HG02759 (cell line): ENCODE measurements around the gene BPIFB1.

Experiments used
- ATAC-seq: cut with Tn5 transposase; IDR thresholded peaks from one replicate; pipeline ENCODE4 v1.9.1; 2021; ENCODE audit warnings: mild to moderate bottlenecking, moderate library complexity; ENCODE audit not compliant: unreplicated experiment

BPIFB1 gene

DNA sequence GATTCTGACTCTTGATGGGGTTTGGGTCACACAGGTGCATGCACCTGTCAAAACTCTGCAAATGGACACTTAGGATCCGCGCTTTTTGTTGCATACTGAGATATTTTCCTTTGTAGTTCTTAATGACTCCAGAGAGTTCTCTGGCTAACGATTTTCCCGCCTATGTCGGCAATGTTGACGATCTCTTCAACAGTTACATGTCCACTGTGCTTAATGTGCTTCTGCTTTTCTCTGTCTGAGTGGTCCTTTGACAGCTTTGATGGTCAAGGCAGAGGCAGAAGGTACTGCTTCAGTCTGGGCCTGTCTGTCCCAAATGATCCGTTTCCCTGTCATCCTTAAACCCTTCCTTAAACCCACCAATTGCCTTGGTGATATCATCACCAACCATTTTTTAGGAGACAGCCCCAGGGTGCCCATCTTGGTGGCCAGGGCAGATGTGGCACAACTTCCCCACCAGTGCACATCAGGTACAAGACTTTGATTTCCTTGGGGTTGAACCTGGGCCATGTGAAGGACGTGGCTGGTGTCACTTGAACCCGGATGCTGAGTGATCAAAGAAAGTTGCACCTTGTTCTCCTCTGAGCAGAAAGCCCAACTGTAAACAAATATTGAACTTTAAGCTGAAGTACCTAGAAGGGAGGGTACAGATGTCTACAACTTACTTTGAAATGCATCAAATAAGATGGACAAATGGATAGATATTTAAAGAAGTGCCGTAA, 10.7 kb upstream of the BPIFB1 start:
- ATAC-seq = no peak

DNA sequence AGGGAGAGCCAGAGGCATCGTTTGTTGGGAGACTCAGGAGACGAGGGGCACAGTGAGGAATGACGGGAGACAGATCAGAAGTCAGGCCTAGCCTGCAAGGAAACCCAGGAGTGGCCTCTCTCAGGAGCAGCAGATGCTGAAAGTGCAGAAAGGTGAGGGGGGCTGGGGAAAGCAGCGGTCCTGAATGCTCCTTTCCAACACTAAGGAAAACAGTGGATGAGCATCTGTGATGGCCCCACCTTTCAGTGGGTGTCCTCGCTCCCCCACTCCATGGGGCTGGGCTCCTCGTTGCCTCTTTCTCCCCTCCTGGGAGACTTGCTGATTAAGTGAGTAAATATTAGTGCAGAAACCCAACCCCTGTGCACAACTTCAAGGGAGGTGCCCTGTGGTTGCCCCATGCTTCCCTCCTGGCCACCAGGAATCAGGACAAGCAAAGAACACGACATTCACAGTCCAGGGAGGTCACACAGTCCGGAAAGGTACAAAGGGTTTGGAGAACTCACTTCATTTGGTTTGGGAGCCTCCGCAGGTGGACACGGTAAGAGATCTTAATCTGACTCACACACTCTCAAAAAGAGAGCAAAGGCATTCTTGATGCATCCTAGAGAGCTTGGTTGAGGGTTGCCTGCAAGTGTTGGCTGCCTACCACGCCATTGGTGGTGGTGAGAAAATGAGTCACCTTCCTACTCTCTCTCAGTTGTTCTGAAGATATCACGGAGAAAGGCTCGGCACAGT, 9.7 kb upstream of the BPIFB1 start:
- ATAC-seq = no peak

DNA sequence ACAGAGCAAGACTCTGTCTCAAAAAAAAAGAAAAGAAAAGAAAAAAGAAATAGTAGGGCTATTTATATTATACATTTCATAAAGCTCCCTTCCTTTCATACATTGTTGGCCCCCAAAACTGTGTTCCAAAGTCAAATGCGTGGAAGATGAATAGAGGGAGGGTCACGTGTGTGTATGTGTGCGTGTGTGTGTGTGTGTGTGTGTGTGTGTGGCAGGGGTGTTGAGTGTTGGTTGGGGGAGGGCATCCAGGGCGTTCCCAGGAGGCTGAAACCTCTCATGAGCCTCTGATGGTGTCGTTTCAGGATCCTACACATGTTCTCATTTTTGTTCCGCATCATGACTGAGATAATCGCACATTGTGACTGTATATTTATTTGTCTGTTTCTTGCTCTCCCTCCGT, 7.8 kb upstream of the BPIFB1 start:
- no peak for ATAC-seq

GRCh38 chr20:33275871-33276270, 7.1 kb upstream of the BPIFB1 start:
- ATAC-seq = no peak

DNA sequence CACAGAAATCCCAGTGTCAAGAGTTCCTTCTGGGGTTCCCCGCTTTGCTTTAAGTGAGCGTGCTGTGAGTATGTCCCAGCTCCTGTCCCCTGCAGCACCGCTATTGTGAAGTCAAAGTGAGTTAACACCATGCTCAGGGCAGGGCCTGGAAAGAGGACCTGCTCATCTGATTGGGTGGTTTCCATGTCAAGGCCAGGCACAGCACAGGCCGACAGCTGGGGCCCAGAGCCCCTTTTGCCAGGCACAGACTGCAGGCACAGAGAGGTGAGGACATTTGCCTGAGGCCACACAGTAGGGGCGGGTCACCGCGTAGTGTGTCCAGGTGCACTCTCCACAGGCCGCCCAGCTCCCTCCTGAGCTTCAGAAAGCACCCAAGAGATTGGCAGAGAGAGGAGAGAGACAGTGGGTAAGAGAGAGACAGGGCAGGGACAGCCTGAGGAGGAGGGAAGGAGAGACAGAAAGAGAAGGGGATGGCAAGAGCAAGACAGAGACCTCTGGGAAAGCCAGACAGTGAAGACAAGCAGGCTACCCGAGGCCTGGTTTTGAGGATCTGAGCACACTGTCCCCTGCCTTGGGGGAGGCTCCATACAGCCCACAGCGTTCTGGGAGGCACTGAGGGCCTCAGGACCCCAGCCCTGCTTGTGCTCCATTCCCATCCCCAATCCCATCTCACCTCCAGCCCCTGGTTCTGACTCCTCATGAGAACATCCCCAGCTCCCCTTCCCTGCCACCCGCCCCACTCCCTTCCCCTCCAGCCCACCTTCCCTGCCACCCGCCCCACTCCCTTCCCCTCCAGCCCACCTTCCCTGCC, 6.5 kb upstream of the BPIFB1 start:
- ATAC-seq = no peak

- no peak for ATAC-seq
These were observed 5.3 kb upstream of the BPIFB1 start for GRCh38 chr20:33277471-33278441.

DNA sequence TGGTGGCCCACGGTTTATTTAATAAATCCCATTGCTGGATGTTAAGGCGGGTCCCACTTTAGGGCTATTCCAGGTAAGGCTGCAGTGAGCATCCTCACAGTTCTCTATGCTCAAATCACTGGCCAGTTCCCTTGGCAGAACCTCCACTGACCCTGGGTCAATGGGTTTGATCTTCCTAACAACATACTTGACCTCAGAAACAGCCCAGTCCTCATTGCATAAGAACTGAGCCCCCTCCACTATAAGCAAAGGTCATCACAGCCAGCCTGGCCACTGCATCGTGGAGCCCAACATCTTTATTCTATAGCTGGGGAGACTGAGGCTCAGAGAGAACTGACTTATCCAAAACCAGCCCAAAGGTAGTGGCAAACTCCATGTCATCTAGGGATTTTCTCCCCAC, 4.3 kb upstream of the BPIFB1 start:
- ATAC-seq = no peak

DNA sequence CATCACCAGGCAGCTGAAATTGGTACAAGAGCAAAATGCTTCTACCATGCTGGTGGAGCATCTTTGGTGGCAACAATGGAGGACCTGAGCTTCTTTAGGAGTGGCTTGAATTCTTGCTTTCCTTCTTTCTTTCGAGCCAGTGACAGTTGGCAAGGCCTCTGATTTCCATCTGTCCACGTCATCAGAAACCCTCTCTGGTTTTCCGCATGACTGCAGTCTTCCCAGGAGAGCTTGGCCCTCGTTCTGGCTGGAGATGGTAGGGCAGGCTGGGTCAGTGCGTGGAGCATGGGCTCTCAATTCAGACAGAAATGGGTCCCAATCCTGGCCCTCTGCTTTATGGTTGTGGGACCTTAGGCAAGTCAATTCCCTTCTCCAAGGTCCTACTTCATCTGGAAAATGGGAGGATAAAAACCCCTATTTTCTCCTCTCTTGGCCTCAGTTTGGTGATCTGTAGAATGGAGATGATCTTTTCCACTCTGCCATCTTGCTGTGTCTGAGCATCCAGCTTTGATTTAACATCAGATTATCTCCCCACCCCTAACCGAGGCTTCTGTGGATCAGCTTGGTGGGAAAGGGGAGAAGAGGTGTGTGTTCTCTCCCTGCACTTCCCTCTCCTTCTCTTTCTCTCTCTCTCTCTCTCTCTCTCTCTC, 3.6 kb upstream of the BPIFB1 start:
- ATAC-seq = no peak

DNA sequence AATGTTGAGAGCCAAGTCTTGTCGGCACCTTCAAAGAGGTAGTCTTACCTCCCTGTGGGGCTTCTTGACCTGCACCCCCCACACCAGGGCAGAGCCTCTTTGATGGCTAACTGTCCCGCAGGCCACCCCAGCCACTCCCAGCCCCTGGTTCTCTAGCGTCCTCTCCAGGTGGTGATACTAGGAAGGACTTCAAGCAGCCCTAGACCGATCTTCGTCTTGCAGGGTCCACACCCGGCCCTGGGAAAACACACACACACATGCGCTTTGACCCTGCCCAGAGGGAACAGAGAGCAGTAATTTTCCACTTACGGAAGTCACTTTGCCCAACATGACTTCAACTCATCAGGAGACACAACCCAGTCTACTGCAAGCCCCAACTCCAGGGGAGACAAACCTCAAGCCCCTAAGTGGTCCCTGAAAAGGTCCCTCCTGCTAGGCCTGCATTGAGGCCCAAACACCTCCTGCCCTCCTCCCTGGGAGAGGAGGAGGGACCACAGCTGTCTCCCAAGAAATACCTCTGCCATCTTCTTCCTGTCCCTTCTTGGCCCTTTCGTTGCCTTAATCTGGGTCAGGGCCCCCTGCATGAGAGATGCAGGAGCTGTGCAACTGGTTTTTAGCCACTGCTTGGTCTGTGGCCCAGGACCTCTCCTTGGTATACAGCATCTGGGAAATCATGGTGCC, 2.9 kb upstream of the BPIFB1 start:
- ATAC-seq = no peak

- ATAC-seq = no peak
These were observed 2.2 kb upstream of the BPIFB1 start for GRCh38 chr20:33280775-33281174.

GRCh38 chr20:33281550-33282146, 1.4 kb upstream of the BPIFB1 start:
- ATAC-seq = no peak

GRCh38 chr20:33282196-33282934, 649 bp upstream of the BPIFB1 start:
- no peak for ATAC-seq

DNA sequence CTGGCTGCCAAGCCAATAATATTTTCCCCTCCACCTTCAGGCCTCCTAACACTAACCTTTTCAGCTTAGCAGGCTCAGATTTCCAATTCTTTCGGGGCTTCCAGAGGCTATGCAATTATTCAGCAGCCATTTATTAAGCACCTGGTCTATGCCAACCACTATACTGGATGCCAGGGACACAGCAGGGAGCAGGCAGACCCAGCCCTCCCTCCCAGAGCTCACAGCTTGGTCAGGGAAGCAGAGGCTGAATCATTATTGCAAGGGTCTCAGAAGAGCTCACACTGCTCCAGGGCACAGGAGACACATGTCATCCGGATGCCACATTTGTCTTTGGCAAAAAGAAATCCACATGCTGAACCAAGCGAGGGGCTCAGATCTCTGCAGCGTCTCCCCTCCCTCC, 1.3 kb downstream of the BPIFB1 start:
- no peak for ATAC-seq

DNA sequence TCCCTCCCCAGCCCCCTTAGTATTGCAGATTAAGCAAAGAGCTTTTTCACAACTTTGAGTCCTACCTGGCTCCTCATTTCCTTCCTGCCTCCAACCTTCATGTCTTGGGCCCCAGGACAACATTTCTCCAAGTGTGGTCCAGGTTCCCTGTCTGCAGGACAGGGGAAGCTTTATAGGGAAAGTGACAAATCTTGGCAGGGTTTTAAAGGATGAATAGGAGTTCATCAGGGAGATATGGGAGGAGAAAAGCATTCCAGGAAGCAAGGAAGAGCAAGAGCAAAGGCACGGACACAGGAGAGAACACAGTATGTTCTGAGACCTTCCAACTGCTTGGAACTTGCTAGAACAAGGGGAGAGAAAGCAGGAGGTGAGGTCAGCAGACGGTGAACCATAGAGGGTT, 1.9 kb downstream of the BPIFB1 start:
- no peak for ATAC-seq

GRCh38 chr20:33285861-33286495, 3.0 kb downstream of the BPIFB1 start:
- no peak for ATAC-seq

GRCh38 chr20:33287884-33288283, 4.9 kb downstream of the BPIFB1 start:
- no peak for ATAC-seq

DNA sequence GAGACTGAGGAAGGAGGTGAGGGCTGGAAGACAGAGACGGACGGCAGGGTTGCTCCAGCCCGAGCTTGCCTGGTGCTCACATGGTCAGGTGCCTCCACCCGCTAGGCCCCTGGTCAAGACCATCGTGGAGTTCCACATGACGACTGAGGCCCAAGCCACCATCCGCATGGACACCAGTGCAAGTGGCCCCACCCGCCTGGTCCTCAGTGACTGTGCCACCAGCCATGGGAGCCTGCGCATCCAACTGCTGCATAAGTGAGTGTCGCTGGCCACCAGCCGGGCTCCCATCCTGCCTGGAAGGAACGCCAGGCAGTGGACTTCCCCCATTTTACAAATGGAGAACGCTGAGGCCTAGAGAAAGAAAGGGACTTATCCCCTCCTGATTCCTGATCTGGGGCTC, 7.8 kb downstream of the BPIFB1 start:
- ATAC-seq = no peak

GRCh38 chr20:33291416-33291815, 8.4 kb downstream of the BPIFB1 start:
- ATAC-seq = no peak
